AG09309 (cell line): ENCODE data around the gene GALNT18.

Experiments used
- DNase-seq: peaks from one replicate; pipeline ENCODE4 v3.0.0-alpha.2; 2010; ENCODE audit warnings: low read depth
- H3K4me3 ChIP-seq: 2 replicates; pipeline ENCODE4 v1.5.1; 2011; ENCODE audit warnings: mild to moderate bottlenecking, low read depth, low read length, moderate library complexity; ENCODE audit not compliant: control insufficient read depth
- TF ChIP-seq, protein P1 (sequence below): IDR thresholded peaks from 2 replicates; pipeline ENCODE4 v1.5.1; 2011; ENCODE audit warnings: mild to moderate bottlenecking, low read depth, low read length, inconsistent platforms; ENCODE audit not compliant: insufficient read depth, control insufficient read depth; ENCODE audit errors: missing control alignments

The GALNT18 gene

DNA sequence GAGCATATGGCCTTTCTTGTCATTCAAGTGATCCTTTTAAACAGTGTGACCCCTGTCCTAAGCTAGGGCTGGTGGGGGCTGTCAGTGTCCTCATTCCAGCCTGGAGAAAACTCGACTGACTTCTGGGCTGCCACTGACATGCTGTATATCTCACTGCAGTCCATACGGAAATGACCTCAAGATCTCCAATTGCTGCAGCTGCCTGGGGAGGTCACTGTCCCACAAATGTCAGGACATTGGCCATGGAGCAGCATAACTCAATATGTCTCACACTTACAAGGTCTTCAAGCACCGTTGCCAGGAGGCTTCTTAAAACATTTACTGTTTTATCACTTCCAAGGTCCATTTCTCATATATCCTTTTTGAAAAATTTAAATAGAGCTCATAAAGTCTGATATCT is 240.9 kb downstream of the GALNT18 start:
- no peak overlapping the region for H3K4me3 ChIP-seq
- TF ChIP-seq, protein P1, sequence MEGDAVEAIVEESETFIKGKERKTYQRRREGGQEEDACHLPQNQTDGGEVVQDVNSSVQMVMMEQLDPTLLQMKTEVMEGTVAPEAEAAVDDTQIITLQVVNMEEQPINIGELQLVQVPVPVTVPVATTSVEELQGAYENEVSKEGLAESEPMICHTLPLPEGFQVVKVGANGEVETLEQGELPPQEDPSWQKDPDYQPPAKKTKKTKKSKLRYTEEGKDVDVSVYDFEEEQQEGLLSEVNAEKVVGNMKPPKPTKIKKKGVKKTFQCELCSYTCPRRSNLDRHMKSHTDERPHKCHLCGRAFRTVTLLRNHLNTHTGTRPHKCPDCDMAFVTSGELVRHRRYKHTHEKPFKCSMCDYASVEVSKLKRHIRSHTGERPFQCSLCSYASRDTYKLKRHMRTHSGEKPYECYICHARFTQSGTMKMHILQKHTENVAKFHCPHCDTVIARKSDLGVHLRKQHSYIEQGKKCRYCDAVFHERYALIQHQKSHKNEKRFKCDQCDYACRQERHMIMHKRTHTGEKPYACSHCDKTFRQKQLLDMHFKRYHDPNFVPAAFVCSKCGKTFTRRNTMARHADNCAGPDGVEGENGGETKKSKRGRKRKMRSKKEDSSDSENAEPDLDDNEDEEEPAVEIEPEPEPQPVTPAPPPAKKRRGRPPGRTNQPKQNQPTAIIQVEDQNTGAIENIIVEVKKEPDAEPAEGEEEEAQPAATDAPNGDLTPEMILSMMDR, result no peak
- DNase-seq, result no peak

DNA sequence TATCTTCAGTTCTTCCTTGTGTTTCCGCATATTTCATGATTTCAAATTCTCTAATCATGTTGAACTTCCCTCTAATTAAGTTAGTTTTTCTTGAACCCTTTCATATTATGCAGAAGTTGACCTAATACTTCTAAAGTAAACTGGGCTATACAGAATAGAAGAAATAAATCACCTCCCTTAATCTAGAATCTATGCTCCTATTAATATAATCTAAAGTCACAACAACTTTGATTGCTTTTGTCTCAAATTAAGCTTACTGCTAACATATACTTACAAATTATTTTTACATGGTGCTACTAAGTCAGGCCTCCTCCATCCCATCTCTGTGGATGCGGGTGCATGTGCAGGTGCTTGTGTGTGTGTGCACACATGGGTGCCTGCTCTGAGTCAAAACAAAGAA is 241.5 kb downstream of the GALNT18 start:
- DNase-seq, result no peak
- no peak overlapping the region for H3K4me3 ChIP-seq
- TF ChIP-seq, protein P1, result no peak

DNA sequence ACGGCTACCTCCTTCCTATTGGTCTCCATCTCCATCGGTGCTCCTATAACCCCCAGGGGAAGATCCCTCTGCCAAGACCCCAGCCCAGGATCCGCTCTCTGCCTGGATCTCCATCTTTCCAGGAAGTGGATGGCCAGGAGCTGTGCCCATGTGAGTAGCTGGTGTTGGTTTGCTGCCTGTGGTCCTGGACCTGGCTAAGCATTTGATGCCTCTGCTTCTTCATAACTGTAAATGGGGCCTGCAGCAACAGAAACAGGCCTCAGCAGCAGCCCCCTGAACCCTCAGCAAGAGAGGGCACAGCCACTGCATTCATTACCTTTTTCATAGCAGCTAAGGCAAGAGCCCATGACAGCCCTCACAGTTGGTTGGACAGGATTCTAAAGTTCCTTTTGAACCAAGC is 242.1 kb downstream of the GALNT18 start:
- no peak for DNase-seq
- TF ChIP-seq, protein P1, result no peak

DNA sequence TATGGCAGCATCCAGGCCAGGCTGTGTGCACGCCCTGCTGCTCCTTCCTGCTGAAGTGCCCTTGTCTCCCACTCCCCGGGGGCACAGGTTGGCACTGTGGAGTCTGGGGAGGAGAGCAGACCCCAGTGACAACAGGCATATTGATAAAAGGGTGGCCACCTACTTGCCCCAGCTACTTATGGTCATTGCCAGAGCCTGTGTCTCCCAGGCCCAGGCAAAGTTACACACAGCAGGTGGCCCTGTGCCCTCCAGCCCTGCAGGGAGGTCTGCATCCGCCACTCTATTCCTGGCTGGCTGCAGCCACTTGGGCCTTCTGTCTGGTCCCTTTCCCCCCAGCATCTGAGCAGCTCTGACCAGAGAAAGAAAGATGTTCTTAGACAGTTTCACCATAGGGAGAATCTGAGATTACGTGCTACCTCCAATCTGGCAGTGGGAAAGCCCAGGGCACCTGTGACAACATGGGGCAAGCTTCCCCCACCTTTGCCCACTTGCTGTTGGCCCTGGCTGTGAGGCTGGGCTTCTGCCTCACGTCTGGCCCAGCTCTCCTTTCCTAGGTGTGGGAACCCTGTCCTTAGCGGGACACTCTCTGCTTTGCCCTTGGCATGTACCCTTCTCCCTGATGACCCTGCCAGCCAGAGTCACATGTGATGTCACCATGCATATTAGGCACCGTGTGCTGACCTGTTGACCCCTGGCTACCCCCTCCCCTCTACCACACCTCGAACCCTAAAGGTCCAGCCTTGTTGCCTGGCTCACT is 243.4 kb downstream of the GALNT18 start:
- H3K4me3 ChIP-seq, result no peak overlapping the region
- TF ChIP-seq, protein P1, result no peak
- DNase-seq, result no peak

More for the DNA sequence above, 242.1 kb downstream of the GALNT18 start:
- H3K4me3 ChIP-seq, result no peak overlapping the region

DNA sequence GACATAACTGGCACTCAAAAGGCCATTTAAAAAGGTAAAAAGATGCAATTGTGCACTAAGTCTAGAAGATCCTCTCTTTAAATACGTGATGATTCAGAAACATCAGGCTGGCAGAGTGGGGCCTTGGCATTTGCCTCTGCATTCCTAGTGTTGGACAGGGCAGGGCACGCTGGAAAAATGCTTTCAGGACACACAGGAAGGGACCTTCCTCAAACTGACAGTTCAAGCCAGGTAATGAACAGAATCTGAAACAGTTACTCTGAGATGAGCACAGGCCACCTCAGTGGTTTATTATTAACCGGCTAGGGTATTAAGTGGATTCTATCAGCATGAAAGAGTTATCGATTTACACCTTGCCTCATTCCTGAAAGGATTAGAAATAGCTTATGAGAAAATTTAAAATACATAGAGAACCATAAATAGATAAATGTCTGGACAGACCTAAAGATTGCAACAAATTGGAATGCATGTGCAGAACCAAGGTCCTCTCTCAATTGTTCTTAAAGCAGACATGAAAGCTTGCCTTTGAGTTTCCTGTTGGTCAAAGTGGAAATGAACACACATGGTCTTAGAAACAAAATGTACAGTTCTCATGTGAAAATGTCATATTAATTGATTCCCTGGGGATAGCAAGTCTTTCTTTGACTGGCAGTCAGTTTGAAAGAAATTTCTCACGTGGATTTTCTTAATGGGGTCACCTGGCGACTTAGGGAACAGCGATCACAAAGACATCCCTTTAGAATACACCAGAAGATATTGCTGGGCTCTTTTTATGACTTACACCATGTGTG is 247.3 kb downstream of the GALNT18 start:
- TF ChIP-seq, protein P1, result no peak
- no peak for DNase-seq
- H3K4me3 ChIP-seq, result no peak overlapping the region

DNA sequence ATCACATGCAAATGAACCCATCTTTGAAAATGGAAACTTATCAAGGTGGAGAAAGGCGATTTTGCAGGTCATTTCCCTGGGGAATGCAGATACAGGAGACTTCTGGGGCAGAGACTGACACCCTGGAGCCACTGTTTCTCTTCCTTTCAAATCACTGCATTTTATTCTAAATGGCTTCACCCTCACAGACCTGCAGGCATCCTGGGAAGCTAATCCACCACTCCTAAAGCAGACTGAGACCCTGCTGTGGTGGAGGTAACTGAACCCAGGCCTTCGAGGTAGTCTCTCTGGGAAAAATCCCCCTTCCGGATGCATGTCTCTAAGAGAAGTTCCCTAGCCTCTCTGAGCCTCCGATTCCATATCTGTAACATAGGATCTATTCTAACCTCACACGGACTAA is 247.9 kb downstream of the GALNT18 start:
- TF ChIP-seq, protein P1, result no peak
- H3K4me3 ChIP-seq, result no peak overlapping the region
- DNase-seq, result no peak
